Muscle of leg (tissue), 11 donors: ENCODE data around the gene SIPA1L3. TPM values are rescaled to one million over a fixed set of nuclear protein-coding genes. Genes with fewer than 3 reads are reported as not detected.

ENCODE experiments used
- DNase-seq: peaks from one replicate; pipeline ENCODE4 v3.0.0; 2013
- H3K27ac ChIP-seq: one replicate; pipeline ENCODE4 v1.5.1; 2013; ENCODE audit warnings: mild to moderate bottlenecking, low read length, control low read depth
- H3K27me3 ChIP-seq: one replicate; pipeline ENCODE4 v1.6.1; 2013; ENCODE audit warnings: low read length; ENCODE audit not compliant: control insufficient read depth, insufficient read depth
- H3K36me3 ChIP-seq: one replicate; pipeline ENCODE4 v1.6.1; 2013; ENCODE audit warnings: low read length; ENCODE audit not compliant: control insufficient read depth, insufficient read depth
- H3K4me1 ChIP-seq: one replicate; pipeline ENCODE4 v1.6.1; 2013; ENCODE audit warnings: low read length; ENCODE audit not compliant: control insufficient read depth, insufficient read depth
- H3K4me3 ChIP-seq: one replicate; pipeline ENCODE4 v1.5.1; 2013; ENCODE audit warnings: low read length, control low read depth
- H3K9me3 ChIP-seq: replicated peaks from 2 replicates; pipeline ENCODE4 v1.6.1; 2013; ENCODE audit warnings: low read depth, low read length; ENCODE audit not compliant: control insufficient read depth
- WGBS: methylation state at CpG from one replicate; pipeline ENCODE4 v1.1.5; 2013; ENCODE audit warnings: missing lambda C conversion rate; ENCODE audit not compliant: insufficient coverage; 5-methylcytosine and 5-hydroxymethylcytosine counted together
- polyA plus RNA-seq, 8 donors: library from polyadenylated mRNA; unstranded; fragments of 120-200 nt; gene quantifications; one replicate each; pipeline versions ENCODE4 v1.2.1 to v1.2.3, GENCODE V29; 2013; ENCODE audit warnings: inconsistent platforms in 1 of 8, low replicate concordance in 1 of 8; ENCODE audit not compliant: insufficient read length in 8 of 8, insufficient read depth in 1 of 8
- total RNA-seq: library from RNA; stranded (reverse); fragments of 120-200 nt; gene quantifications from one replicate; pipeline ENCODE4 v1.2.4, GENCODE V29; 2013

Gene SIPA1L3
- total and polyA plus RNA-seq, 9 donors: 6.8 to 13.8 (median 9.1) TPM

- no peak for DNase-seq
- Histone ChIP-seq H3K4me1 (no peaks in the 10 kb centered on the region), H3K27ac (no peak overlapping the region), H3K4me3 (no peak overlapping the region), H3K9me3 (no peaks in the 10 kb centered on the region), H3K36me3 (peaks cover 20% of the 10 kb centered on the region), H3K27me3 (no peaks in the 10 kb centered on the region)
- WGBS: 71% methylated on average over 10 of the region's 10 CpGs
Measured at GRCh38 chr19:38195237-38195636, 288.2 kb downstream of the SIPA1L3 start.

GRCh38 chr19:38196245-38196837, 289.3 kb downstream of the SIPA1L3 start:
- 90% methylated on average over 8 of the region's 13 CpGs for WGBS
- H3K27ac ChIP-seq: no peak overlapping the region
- no peaks in the 10 kb centered on the region for H3K9me3 ChIP-seq
- peaks cover 24% of the 10 kb centered on the region for H3K36me3 ChIP-seq
- no peaks in the 10 kb centered on the region for H3K4me1 ChIP-seq
- H3K4me3 ChIP-seq: no peak overlapping the region
- DNase-seq: no peak
- H3K27me3 ChIP-seq: no peaks in the 10 kb centered on the region

DNA sequence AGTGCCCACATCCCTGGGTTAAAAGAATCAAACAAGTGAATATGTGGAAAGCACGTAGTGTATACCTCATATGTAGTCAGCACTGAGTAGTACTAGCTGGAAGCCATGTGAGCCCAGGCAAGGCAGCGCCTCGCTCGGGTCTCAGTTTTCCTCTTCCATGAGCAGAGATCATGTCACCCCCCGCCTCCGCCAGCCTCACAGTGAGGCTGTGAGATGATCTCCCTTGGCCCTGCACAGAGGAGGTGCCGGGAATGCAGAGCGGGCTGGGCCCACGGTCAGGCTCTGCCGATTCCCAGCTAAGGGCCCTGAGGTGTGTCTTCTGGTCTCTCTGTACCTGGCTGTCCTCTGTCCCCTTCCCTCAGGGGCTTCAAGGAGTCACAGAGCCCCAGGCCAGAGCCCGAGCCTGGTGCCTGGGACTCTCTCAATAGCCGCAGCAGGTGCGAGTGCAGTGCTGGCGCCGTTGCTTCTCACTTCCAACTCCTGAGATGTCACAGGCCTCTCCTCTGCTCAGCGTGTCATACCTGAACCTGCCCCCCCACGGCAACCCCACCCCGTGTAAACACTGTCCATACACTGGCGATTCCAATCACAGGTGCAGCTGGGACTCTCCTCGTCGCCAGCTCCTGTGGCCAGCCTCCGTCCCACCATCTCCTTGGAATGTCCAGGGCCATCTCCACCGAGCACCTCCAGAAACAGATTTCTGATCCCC, 290.1 kb downstream of the SIPA1L3 start:
- 89% methylated on average over 23 of the region's 23 CpGs for WGBS
- no peaks in the 10 kb centered on the region for H3K27me3 ChIP-seq
- peaks cover 32% of the 10 kb centered on the region for H3K36me3 ChIP-seq
- H3K27ac ChIP-seq: no peak overlapping the region
- H3K4me3 ChIP-seq: no peak overlapping the region
- no peak for DNase-seq
- H3K9me3 ChIP-seq: no peaks in the 10 kb centered on the region
- no peaks in the 10 kb centered on the region for H3K4me1 ChIP-seq

DNA sequence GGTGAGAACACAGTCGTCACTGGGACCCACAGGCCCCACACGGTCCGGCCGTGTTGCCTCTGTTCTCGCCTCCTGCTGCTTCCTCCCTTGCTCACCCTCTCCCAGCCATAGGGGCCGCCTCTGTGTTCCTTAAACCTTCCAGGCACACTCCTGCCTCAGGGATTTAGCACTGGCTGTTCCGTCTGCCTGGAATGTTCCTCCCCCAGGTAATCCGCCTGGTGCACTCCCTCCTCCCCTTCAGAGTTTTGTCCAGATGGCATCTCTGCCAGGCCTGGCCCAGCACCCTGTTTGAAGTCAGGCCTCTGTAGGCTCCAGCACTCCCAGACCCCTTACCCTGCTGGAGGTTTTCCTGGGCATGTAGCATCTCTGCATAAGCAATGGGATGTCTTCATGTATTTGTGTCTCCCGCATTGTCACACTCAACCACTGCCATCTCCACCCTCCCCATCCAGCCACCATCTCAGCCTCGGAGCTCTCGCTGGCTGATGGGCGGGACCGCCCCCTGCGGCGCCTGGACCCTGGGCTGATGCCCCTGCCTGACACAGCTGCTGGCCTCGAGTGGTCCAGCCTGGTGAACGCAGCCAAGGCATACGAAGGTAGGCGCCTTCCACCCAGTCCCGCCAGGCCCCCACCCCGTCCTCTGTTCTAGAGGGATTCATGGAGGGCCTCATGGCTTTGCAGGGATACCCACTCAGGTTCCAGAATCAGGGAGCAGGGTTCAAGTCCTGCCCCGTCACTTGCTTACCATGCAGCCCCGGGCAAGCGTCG, 291.1 kb downstream of the SIPA1L3 start:
- WGBS: 88% methylated on average over 24 of the region's 25 CpGs
- H3K9me3 ChIP-seq: no peaks in the 10 kb centered on the region
- H3K27me3 ChIP-seq: no peaks in the 10 kb centered on the region
- no peak overlapping the region for H3K27ac ChIP-seq
- peaks cover 34% of the 10 kb centered on the region for H3K36me3 ChIP-seq
- DNase-seq: no peak
- H3K4me1 ChIP-seq: no peaks in the 10 kb centered on the region
- H3K4me3 ChIP-seq: no peak overlapping the region

DNA sequence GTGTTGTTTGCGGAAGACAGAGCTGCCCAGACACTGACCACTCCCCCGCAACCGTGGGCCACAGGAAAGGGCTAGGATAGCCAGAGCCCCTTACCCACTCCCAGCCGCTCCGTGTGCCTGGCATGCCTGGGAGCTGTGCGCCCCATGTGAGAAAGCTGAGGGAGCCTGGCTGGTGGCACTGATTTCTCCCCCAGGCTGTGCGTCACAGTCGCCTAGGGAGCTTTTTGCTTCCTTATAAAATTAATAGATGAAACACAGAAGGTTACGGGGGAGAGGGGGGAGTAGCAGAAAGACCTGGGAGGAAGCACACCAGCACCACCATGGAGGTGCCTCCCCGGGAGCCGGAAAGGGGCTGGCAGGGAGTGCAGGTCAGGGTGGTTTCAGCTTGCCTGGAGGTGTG, 292.3 kb downstream of the SIPA1L3 start:
- Histone ChIP-seq H3K9me3 (no peaks in the 10 kb centered on the region), H3K36me3 (peaks cover 45% of the 10 kb centered on the region), H3K4me1 (no peaks in the 10 kb centered on the region), H3K27ac (no peak overlapping the region), H3K4me3 (no peak overlapping the region), H3K27me3 (no peaks in the 10 kb centered on the region)
- WGBS: 83% methylated on average over 1 of the region's 11 CpGs
- no peak for DNase-seq

DNA sequence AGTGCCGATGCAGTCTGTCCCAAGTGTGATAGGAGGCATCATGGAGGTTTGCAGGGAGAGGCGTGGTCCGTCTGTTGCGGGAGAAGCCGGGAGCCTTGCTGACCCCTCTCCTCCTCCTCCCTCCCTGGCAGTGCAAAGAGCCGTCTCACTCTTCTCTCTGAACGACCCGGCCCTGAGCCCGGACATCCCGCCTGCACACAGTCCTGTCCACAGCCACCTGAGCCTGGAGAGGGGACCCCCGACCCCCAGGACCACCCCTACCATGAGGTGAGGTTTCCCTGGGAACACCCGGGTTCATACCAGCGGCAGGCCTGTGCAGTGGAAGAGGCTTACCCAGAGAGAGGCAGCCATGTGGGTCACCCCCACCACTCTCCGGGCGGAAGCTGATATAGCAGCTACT, 294.7 kb downstream of the SIPA1L3 start:
- no peaks in the 10 kb centered on the region for H3K27me3 ChIP-seq
- peaks cover 46% of the 10 kb centered on the region for H3K36me3 ChIP-seq
- no peak overlapping the region for H3K4me3 ChIP-seq
- H3K9me3 ChIP-seq: no peaks in the 10 kb centered on the region
- no peak overlapping the region for H3K27ac ChIP-seq
- 81% methylated on average over 13 of the region's 15 CpGs for WGBS
- DNase-seq: no peak
- no peaks in the 10 kb centered on the region for H3K4me1 ChIP-seq

GRCh38 chr19:38202504-38202903, 295.5 kb downstream of the SIPA1L3 start:
- Histone ChIP-seq H3K4me3 (no peak overlapping the region), H3K36me3 (peaks cover 48% of the 10 kb centered on the region), H3K27ac (no peak overlapping the region), H3K4me1 (peaks cover 6% of the 10 kb centered on the region), H3K9me3 (no peaks in the 10 kb centered on the region), H3K27me3 (no peaks in the 10 kb centered on the region)
- DNase-seq: no peak
- WGBS: 86% methylated on average over 14 of the region's 14 CpGs

DNA sequence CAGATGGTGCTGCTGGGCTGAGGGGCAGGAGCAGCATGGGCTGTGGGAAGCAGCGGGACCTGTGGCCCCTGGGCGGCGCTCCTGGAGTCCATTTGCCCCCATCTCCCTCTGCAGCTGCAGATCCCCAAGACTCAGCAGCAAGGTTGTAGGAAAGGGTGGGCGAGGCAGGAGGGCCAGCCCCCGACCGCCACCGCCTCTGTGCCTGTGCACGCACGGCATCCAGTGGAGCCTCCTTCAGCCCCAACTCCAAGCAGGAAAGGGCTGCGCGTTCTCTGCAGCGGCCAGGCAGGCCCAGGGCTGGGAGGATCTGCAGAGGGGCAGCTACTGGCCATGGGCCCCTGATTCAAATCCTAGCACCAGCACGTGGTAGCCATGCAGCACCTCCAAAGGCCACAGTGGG, 296.2 kb downstream of the SIPA1L3 start:
- Histone ChIP-seq H3K9me3 (no peaks in the 10 kb centered on the region), H3K4me3 (no peak overlapping the region), H3K36me3 (peaks cover 48% of the 10 kb centered on the region), H3K4me1 (peaks cover 10% of the 10 kb centered on the region), H3K27ac (no peak overlapping the region), H3K27me3 (no peaks in the 10 kb centered on the region)
- 83% methylated on average over 12 of the region's 13 CpGs for WGBS
- no peak for DNase-seq

DNA sequence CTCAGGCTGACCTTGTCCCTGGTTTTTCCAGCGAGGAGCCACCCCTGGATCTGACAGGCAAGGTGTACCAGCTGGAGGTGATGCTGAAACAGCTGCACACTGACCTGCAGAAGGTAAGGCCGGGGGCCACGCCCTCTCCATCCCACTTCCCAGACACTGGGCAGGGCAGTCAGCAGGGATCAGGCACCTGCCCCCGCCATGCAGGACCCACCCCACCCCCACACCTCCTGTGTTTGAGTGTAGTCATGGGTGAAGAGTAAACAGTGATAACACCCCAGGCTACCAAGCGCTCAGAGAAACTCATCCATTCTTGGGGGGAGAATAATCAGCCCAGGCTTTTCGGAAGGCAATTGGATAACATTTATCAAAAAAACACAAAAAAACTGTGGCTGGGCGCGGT, 297.1 kb downstream of the SIPA1L3 start:
- H3K36me3 ChIP-seq: peaks cover 41% of the 10 kb centered on the region
- H3K27me3 ChIP-seq: peaks cover 3% of the 10 kb centered on the region
- peaks cover 19% of the 10 kb centered on the region for H3K4me1 ChIP-seq
- H3K27ac ChIP-seq: no peak overlapping the region
- no peak for DNase-seq
- no peak overlapping the region for H3K4me3 ChIP-seq
- no peaks in the 10 kb centered on the region for H3K9me3 ChIP-seq
- WGBS: 67% methylated on average over 1 of the region's 8 CpGs

DNA sequence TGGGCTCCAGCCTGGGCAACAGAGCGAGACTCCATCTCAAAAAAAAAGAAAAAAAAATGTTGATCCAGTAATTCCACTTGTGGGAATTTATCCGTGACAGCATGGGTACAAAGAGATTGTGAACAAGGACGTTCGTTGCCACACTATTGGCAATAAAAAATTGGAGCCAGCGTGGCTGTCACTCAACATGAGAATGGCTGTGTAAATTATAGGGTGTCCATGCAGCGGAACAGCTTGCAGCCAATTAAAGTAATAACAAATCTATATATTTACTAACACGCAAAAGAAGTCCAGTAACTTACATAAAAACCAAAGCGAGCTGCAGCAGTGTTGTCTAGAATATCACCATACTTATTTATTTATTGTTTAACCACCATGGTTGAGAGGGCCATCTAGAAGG, 297.7 kb downstream of the SIPA1L3 start:
- H3K27ac ChIP-seq: no peak overlapping the region
- peaks cover 8% of the 10 kb centered on the region for H3K27me3 ChIP-seq
- peaks cover 25% of the 10 kb centered on the region for H3K4me1 ChIP-seq
- peaks cover 39% of the 10 kb centered on the region for H3K36me3 ChIP-seq
- H3K4me3 ChIP-seq: no peak overlapping the region
- no peaks in the 10 kb centered on the region for H3K9me3 ChIP-seq
- DNase-seq: no peak
- 81% methylated on average over 4 of the region's 8 CpGs for WGBS
